A673 (cell line): Measurements from ENCODE around the gene PPP2R5C. TPM values are rescaled to one million over a fixed set of nuclear protein-coding genes. Genes with fewer than 3 reads are reported as not detected.

ENCODE experiments used
- BruUV-seq: library from RNA; stranded (reverse); fragments of 400-500 nt; replicated peaks from 2 replicates; lab custom pipeline; 2021; lab: Mats Ljungman, UMichigan
- CTCF ChIA-PET: fragments of 300-600 bp; sonication (Branson Sonifier 250); formaldehyde crosslinking; loops from one replicate; lab custom pipeline; 2022; ENCODE audit warnings: antibody characterized with exemption; lab: Charles Lee
- POLR2A ChIA-PET: fragments of 300-600 bp; sonication (Branson Sonifier 250); formaldehyde crosslinking; loops from one replicate; lab custom pipeline; 2022; ENCODE audit warnings: antibody characterized with exemption; ENCODE audit not compliant: low non-redundant PET; lab: Charles Lee
- DNase-seq: peaks from one replicate; pipeline ENCODE4 v3.0.0-alpha.2; 2015; ENCODE audit warnings: low spot score
- H3K27ac ChIP-seq: fragments of 200-600 bp; sonication (generic); 2 replicates; pipeline ENCODE4 v1.5.1; 2016; ENCODE audit warnings: mixed run types, low read depth, mild to moderate bottlenecking, mixed read lengths, antibody characterized with exemption, low read length; ENCODE audit not compliant: poor library complexity, severe bottlenecking
- H3K27me3 ChIP-seq: fragments of 200-600 bp; sonication (generic); replicated peaks from 2 replicates; pipeline ENCODE4 v1.6.1; 2017; ENCODE audit warnings: mixed run types, low read depth, mild to moderate bottlenecking, mixed read lengths, antibody characterized with exemption, low read length; ENCODE audit not compliant: insufficient read depth, poor library complexity
- H3K36me3 ChIP-seq: fragments of 200-600 bp; sonication (generic); 2 replicates; pipeline ENCODE4 v1.6.1; 2016; ENCODE audit warnings: mixed run types, mild to moderate bottlenecking, mixed read lengths, antibody characterized with exemption, low read length; ENCODE audit not compliant: insufficient read depth, poor library complexity, severe bottlenecking
- H3K4me1 ChIP-seq: fragments of 200-600 bp; sonication (generic); 2 replicates; pipeline ENCODE4 v1.6.1; 2017; ENCODE audit warnings: mixed run types, mild to moderate bottlenecking, mixed read lengths, antibody characterized with exemption, low read length; ENCODE audit not compliant: insufficient read depth, poor library complexity, severe bottlenecking
- H3K4me3 ChIP-seq: fragments of 200-600 bp; sonication (generic); 2 replicates; pipeline ENCODE4 v1.5.1; 2016; ENCODE audit warnings: low read depth, mixed run types, mild to moderate bottlenecking, mixed read lengths, low read length; ENCODE audit not compliant: poor library complexity, severe bottlenecking
- H3K9me3 ChIP-seq: fragments of 200-600 bp; sonication (generic); 2 replicates; pipeline ENCODE4 v1.6.1; 2016; ENCODE audit warnings: mixed run types, low read depth, mild to moderate bottlenecking, mixed read lengths, antibody characterized with exemption, low read length; ENCODE audit not compliant: poor library complexity, severe bottlenecking
- CTCF ChIP-seq: fragments of 300-800, 200-600 bp; sonication (generic); conservative IDR thresholded peaks from 2 replicates; pipeline ENCODE4 v1.5.1; 2017; ENCODE audit warnings: low read depth, mild to moderate bottlenecking, antibody characterized with exemption, low read length, moderate library complexity, mixed read lengths
- EZH2 ChIP-seq: fragments of 200-600 bp; sonication (generic); IDR thresholded peaks from 2 replicates; pipeline ENCODE4 v1.6.1; 2017; ENCODE audit warnings: borderline replicate concordance, low read depth, mild to moderate bottlenecking, mixed read lengths, antibody characterized with exemption, low read length; ENCODE audit not compliant: poor library complexity, severe bottlenecking
- intact Hi-C: fragments of 100-400 bp; cut with micrococcal nuclease; formaldehyde crosslinking; loops from one replicate; pipeline ENCODE4 v1.10.0; 2022; ENCODE audit not compliant: unreplicated experiment
- total RNA-seq: library from RNA; stranded (reverse); gene quantifications from 2 replicates; pipeline ENCODE4 v1.2.3, GENCODE V29; 2021

PPP2R5C gene
- total RNA-seq, 1 experiment from 2014 or later, result 113 TPM

GRCh38 chr14:101908795-101909194, 147.3 kb downstream of the PPP2R5C start:
- Histone ChIP-seq H3K9me3 (no peaks in the 10 kb centered on the region), H3K4me1 (no peaks in the 10 kb centered on the region), H3K27ac (no peak overlapping the region), H3K36me3 (peaks cover 31% of the 10 kb centered on the region), H3K4me3 (no peak overlapping the region), H3K27me3 (no peaks in the 10 kb centered on the region)
- CTCF ChIA-PET, result no interaction called here
- intact Hi-C loops, result no loop called here
- BruUV-seq, result no TSS peak
- TF ChIP-seq EZH2 (no peak), CTCF (no peak)
- no peak for DNase-seq
- POLR2A ChIA-PET, result interaction anchor here (0.7 kb wide), 1 partner anchor 685 kb away, joined by 5 read pairs; no protein-coding TSS in a partner anchor

- TF ChIP-seq EZH2 (no peak), CTCF (no peak)
- CTCF ChIA-PET, result no interaction called here
- no peak overlapping the region for H3K27ac ChIP-seq
- no peaks in the 10 kb centered on the region for H3K9me3 ChIP-seq
- no peaks in the 10 kb centered on the region for H3K27me3 ChIP-seq
- DNase-seq, result no peak
- no TSS peak for BruUV-seq
- POLR2A ChIA-PET, result no interaction called here
- H3K4me3 ChIP-seq, result no peak overlapping the region
- no peaks in the 10 kb centered on the region for H3K4me1 ChIP-seq
- intact Hi-C loops, result no loop called here
- peaks cover 34% of the 10 kb centered on the region for H3K36me3 ChIP-seq
These were observed 148.0 kb downstream of the PPP2R5C start for GRCh38 chr14:101909371-101910096.

GRCh38 chr14:101912841-101913240, 151.3 kb downstream of the PPP2R5C start:
- ChIA-PET CTCF (no interaction called here), POLR2A (no interaction called here)
- no peaks in the 10 kb centered on the region for H3K4me1 ChIP-seq
- peaks cover 23% of the 10 kb centered on the region for H3K36me3 ChIP-seq
- no peaks in the 10 kb centered on the region for H3K27me3 ChIP-seq
- no peak overlapping the region for H3K4me3 ChIP-seq
- no peak for TF ChIP-seq CTCF
- no peak for TF ChIP-seq EZH2
- intact Hi-C loops, result no loop called here
- no peak overlapping the region for H3K27ac ChIP-seq
- no peak for DNase-seq
- no peaks in the 10 kb centered on the region for H3K9me3 ChIP-seq
- BruUV-seq, result no TSS peak
